Chondrocyte (in vitro differentiated cells): Measurements from ENCODE around the gene FAM76A. TPM values are rescaled to one million over a fixed set of nuclear protein-coding genes. Genes with fewer than 3 reads are reported as not detected.
"Not testable (repeated sequence)": the region's sequence is repeated elsewhere in the genome, so short reads cannot be mapped to it uniquely, and the experiment has no call there.

Source experiments
- DNase-seq: peaks from one replicate; pipeline ENCODE4 v3.0.0; 2021; ENCODE audit warnings: mixed read lengths, low spot score
- H3K27ac Mint-ChIP-seq: one replicate; pipeline ENCODE4 v1.8.0; 2021; ENCODE audit warnings: mild to moderate bottlenecking, moderate library complexity, mixed read lengths; ENCODE audit not compliant: unreplicated experiment
- H3K27me3 Mint-ChIP-seq: 2 replicates; pipeline ENCODE4 v1.8.0; 2021; ENCODE audit warnings: low read depth, mixed read lengths
- H3K36me3 Mint-ChIP-seq: 2 replicates; pipeline ENCODE4 v1.8.0; 2021; ENCODE audit warnings: low read depth, mixed read lengths
- H3K4me1 Mint-ChIP-seq: 2 replicates; pipeline ENCODE4 v1.8.0; 2021; ENCODE audit warnings: low read depth, mild to moderate bottlenecking, mixed read lengths
- H3K4me3 Mint-ChIP-seq: one replicate; pipeline ENCODE4 v1.8.0; 2021; ENCODE audit warnings: mild to moderate bottlenecking, moderate library complexity, mixed read lengths; ENCODE audit not compliant: unreplicated experiment
- H3K9me3 Mint-ChIP-seq: 2 replicates; pipeline ENCODE4 v1.8.0; 2021; ENCODE audit warnings: low read depth, mixed read lengths
- total RNA-seq: library from RNA; stranded (reverse); gene quantifications from 3 replicates; pipeline ENCODE4 v1.2.1, GENCODE V29; 2021
- TF ChIP-seq, protein P1 (sequence below): fragments of 200-600 bp; sonication (generic); IDR thresholded peaks from 2 replicates; pipeline ENCODE4 v1.5.0; 2021; ENCODE audit warnings: antibody characterized with exemption, mild to moderate bottlenecking, moderate library complexity

FAM76A gene
- total RNA-seq, 1 donor from 2014 or later = 13.6 TPM

DNA sequence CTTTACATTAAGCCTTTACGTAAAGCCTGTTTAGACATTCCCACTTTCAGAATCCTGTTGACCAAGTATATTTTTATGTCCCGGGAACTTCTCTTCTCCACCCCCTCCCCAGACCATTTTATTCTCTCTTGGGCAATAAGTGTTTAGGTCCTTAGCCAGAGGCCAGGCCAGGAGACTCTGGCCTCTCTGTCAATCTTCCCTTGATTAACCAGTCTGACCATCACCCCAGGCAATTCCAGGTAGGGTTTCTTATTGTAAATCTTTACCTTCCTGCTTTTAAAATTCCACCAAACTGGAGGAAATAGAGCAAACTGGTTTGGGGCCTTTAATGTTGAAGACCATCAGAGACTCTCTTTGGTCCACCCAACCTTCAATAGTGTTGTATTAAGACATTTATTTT lies 41.6 kb upstream of the FAM76A start:
- TF ChIP-seq, protein P1, sequence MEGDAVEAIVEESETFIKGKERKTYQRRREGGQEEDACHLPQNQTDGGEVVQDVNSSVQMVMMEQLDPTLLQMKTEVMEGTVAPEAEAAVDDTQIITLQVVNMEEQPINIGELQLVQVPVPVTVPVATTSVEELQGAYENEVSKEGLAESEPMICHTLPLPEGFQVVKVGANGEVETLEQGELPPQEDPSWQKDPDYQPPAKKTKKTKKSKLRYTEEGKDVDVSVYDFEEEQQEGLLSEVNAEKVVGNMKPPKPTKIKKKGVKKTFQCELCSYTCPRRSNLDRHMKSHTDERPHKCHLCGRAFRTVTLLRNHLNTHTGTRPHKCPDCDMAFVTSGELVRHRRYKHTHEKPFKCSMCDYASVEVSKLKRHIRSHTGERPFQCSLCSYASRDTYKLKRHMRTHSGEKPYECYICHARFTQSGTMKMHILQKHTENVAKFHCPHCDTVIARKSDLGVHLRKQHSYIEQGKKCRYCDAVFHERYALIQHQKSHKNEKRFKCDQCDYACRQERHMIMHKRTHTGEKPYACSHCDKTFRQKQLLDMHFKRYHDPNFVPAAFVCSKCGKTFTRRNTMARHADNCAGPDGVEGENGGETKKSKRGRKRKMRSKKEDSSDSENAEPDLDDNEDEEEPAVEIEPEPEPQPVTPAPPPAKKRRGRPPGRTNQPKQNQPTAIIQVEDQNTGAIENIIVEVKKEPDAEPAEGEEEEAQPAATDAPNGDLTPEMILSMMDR = no peak
- H3K9me3 Mint-ChIP-seq = peaks cover 12% of the 10 kb centered on the region
- no peak overlapping the region for H3K27ac Mint-ChIP-seq
- DNase-seq = no peak
- H3K4me3 Mint-ChIP-seq = no peak overlapping the region
- peaks cover 1% of the 10 kb centered on the region for H3K4me1 Mint-ChIP-seq
- H3K36me3 Mint-ChIP-seq = peaks cover 5% of the 10 kb centered on the region
- peaks cover 3% of the 10 kb centered on the region for H3K27me3 Mint-ChIP-seq

DNA sequence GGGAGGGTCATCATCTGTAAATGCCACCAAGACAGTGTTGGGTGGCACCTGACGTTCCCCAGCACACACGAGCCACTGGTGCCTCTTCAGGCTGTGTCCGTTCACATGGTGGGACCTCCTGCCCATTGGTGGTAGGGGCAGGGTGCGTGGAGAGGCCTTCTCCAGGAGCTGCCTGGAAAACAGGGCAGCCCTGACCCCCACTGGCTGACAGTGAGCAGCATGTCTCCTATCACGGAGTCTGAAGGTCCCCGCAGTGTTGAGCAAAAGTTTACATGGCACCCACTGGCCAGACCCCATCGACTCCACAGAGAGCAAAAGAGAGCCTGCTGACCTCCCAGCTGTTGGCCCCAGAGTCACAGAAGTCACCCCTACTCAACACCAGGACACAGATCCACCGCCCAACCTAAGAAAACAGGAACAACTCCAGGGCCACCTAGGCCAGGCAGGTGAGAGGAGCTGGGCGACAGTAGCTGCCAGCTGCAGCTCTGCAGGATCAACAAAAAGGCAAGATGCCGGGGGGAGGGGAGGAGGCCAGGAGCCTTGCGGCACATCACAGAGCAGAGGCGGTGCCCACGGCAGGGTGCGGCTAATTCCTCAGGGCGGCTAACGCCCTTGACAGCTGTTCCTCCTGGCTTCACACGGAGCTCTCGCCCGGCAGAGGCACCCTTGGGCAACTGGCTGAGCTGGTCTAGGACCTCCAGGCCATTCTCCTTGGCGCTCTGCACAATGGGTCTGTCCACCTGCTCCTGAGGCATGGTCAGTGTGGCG lies 39.4 kb upstream of the FAM76A start:
- TF ChIP-seq, protein P1 = no peak
- H3K27ac Mint-ChIP-seq = no peak overlapping the region
- peaks cover 3% of the 10 kb centered on the region for H3K27me3 Mint-ChIP-seq
- H3K4me3 Mint-ChIP-seq = no peak overlapping the region
- H3K9me3 Mint-ChIP-seq = peaks cover 9% of the 10 kb centered on the region
- H3K4me1 Mint-ChIP-seq = peaks cover 10% of the 10 kb centered on the region
- DNase-seq = no peak
- peaks cover 3% of the 10 kb centered on the region for H3K36me3 Mint-ChIP-seq

DNA sequence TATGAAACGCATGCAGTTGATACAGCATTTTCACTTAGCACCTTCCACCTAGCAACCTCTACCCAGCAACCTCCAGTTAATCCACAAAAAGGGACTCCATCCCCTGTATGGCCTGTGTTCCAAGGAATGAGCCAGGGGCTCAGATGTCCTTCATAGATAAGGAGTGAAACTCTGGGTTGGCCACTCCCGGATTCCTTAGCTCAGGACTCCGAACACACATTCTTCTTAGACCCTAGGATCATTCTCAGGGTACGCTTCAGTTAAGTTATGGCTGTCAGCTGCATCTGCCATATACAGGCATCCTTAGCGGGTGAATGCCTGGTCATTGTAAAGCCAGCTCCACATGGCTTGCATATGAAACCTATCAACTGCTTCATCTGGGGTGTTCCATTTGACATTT lies 37.9 kb upstream of the FAM76A start:
- Mint-ChIP-seq H3K9me3 (peaks cover 3% of the 10 kb centered on the region), H3K27me3 (peaks cover 7% of the 10 kb centered on the region), H3K4me3 (no peak overlapping the region), H3K36me3 (no peaks in the 10 kb centered on the region), H3K4me1 (peaks cover 10% of the 10 kb centered on the region), H3K27ac (no peak overlapping the region)
- TF ChIP-seq, protein P1 = no peak
- no peak for DNase-seq

DNA sequence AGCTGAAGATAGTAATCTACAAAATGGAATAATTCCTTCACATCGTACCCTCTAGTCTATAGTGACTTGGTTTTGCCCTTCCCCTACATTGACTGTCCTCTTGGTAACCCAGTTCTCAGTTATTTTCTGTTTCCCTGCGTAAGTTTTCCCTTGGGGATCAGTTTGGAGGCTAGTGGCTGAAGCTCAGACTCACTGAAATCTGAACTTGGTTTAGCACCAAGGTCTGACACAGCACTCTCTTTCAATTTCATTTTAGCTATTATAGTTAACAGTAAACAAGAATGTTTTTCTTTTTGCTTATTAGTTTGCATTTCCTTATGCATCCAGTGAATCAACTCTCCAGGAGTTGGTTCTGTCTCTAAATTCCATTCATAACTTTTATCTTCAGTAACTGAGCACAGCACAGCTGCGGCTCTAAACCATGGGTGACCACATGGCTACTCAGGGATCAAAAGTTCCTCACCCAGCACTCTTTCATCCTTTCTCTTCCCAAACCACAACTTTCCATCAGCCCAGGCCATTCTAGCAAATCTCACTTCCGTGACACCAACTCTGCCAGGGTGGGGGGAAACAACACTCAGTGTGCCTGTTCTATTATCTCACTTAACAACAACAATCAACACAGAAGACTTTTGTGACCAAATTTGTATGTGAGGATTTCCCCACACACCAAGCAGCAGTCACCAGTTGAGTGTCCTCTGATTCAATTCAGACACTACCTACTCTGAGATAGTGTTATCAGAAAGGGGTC lies 36.2 kb upstream of the FAM76A start:
- no peak for DNase-seq
- H3K27me3 Mint-ChIP-seq = peaks cover 9% of the 10 kb centered on the region
- H3K4me3 Mint-ChIP-seq = no peak overlapping the region

DNA sequence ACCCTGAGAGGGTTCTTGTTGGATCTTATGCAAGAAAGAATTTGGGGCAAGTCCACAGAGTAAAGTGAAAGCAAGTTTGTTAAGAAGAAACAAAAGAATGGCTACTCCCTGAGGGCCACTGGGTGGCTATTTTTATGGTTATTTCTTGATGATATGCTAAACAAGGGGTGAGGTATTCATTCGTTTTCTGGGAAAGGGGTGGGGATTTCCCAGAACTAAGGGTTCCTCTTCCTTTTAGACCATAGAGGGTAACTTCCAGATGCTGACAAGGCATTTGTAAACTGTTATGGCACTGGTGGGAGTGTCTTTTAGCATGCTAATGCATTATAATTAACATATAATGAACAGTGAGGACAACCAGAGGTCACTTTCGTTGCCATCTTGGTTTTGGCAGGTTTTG lies 35.6 kb upstream of the FAM76A start:
- Mint-ChIP-seq H3K4me1 (peaks cover 10% of the 10 kb centered on the region), H3K27me3 (peaks cover 6% of the 10 kb centered on the region), H3K27ac (no peak overlapping the region), H3K36me3 (no peaks in the 10 kb centered on the region), H3K9me3 (peaks cover 3% of the 10 kb centered on the region), H3K4me3 (no peak overlapping the region)
- no peak for DNase-seq
- TF ChIP-seq, protein P1 = no peak

More for the DNA sequence above, 36.2 kb upstream of the FAM76A start:
- TF ChIP-seq, protein P1 = no peak
- H3K4me1 Mint-ChIP-seq = peaks cover 10% of the 10 kb centered on the region
- H3K9me3 Mint-ChIP-seq = peaks cover 3% of the 10 kb centered on the region
- H3K36me3 Mint-ChIP-seq = no peaks in the 10 kb centered on the region
- H3K27ac Mint-ChIP-seq = peak overlapping the region; percentile 46

DNA sequence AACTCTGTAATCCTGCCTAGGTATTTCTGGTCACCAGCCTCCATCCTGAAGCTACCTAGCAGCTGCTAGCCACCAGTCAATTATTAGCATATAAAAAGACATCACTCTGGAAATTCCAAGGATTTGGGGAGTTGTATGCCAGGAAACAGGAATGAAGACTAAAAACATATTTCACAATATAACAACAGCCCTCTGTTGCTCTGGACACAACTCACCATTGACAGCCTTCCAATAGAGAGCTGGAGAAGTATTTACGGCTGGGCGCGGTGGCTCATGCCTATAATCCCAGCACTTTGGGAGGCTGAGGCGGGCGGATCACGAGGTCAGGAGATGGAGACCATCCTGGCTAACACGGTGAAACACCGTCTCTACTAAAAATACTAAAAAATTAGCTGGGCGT lies 28.9 kb upstream of the FAM76A start:
- H3K27me3 Mint-ChIP-seq = peaks cover 20% of the 10 kb centered on the region
- not testable (repeated sequence) for H3K27ac Mint-ChIP-seq, DNase-seq, H3K4me3 Mint-ChIP-seq, H3K36me3 Mint-ChIP-seq, H3K4me1 Mint-ChIP-seq, H3K9me3 Mint-ChIP-seq
